ENCODE results near the gene RNASE9.

DNA sequence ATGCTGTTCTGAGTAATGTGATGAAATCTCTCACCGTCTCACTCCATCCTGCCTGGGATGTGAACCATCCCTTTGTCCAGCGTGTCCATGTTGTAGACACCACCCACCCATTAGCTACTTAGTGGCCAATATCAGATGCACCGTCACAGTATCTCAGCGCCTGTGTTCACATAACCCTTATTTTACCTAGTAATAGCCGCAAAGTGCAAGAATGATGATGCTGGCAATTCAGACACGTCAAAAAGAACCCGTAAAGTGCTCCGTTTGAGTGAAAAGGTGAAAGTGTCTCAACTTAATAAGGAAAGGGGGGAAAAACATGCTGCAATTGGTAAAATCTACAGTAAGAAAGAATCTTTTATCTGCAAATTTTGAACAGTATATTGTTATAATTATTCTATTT, 52.5 kb downstream of the RNASE9 start:
- TF ChIP-seq, protein P1, sequence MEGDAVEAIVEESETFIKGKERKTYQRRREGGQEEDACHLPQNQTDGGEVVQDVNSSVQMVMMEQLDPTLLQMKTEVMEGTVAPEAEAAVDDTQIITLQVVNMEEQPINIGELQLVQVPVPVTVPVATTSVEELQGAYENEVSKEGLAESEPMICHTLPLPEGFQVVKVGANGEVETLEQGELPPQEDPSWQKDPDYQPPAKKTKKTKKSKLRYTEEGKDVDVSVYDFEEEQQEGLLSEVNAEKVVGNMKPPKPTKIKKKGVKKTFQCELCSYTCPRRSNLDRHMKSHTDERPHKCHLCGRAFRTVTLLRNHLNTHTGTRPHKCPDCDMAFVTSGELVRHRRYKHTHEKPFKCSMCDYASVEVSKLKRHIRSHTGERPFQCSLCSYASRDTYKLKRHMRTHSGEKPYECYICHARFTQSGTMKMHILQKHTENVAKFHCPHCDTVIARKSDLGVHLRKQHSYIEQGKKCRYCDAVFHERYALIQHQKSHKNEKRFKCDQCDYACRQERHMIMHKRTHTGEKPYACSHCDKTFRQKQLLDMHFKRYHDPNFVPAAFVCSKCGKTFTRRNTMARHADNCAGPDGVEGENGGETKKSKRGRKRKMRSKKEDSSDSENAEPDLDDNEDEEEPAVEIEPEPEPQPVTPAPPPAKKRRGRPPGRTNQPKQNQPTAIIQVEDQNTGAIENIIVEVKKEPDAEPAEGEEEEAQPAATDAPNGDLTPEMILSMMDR (IDR thresholded peaks at IDR 0.05; ENCODE audit: poor library complexity), result no peak
- TF ChIP-seq EZH2 (IDR thresholded peaks at IDR 0.05; ENCODE audit: borderline replicate concordance) (no peak), EZH2phosphoT487 (IDR thresholded peaks at IDR 0.05; ENCODE audit: low read depth, severe bottlenecking, unreplicated experiment) (no peak)
